NCI-H526 treated with DMSO at 0.1 percent for 48 hours (cell line): Measurements from ENCODE around the gene LCP1.

Experiments used
- DNase-seq: peaks from one replicate; lab custom pipeline; 2025; lab: John Stamatoyannopoulos, UW

The LCP1 gene

DNA sequence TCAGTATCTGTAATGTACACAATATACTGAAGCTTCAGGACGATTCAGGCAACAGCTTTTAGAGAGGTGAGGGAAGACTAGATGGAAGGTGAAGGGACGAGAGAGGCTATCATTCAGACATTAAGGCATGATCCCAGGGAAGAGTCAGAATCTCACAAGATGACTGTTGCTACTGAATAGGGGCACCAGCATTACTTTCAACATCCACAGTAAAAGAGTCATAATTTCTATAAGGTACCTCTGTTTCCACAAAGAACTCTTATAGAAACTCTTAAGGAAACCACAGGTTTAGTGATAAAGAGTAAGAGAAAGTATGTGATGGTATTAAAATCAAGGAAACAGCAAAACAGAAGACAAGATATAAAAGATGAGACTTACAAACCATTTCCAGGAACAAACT is 23.0 kb downstream of the LCP1 start:
- no peak for DNase-seq

DNA sequence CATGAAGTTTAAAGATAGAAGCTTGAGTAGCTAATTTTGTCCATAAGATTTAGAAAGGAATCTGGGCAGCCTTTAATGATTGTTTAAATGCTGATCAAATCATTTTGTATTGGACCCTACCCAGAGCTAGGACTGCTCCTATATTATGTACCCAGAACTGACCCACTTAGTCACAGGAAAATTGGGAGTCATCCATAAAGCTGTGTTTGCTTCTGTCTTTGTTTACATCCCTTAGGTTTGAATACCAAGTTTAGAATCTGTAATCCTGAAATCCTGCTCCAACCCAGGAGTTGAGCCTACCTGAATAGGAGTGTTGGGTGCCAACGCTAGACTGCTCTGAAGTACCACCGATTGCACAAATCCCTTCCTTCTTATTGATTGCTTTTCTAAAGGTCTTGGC is 23.8 kb downstream of the LCP1 start:
- DNase-seq = no peak

DNA sequence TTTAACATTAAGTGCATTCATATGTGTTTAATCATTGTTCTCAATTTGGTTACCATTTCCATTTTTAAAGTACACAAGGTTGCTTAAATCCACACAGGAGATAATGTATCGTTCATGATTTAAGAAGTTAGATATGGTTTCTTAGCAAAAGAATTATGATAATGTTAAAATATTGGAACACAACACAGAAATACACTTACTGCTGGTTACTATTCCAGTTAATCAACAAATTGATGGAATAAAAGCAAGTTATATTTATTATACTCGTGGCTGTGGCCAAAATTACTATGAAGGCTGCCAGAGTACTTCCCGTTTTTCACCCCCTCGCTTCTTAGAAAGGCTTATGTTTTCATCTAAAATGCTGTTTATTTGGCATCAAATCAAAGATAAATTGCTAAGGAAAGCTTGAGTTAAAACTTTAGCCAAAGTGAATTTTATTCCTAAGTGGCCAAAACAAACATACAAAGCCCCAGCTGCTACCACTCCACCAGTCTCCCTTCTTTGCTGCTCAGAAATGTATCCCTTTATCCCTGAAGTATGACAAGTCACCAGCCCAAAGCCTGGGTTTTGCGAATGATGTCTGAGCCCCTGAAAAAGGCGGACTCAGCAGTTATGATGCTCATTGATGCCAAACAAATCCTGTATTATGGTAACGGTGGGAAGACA is 27.7 kb downstream of the LCP1 start:
- DNase-seq = no peak

DNA sequence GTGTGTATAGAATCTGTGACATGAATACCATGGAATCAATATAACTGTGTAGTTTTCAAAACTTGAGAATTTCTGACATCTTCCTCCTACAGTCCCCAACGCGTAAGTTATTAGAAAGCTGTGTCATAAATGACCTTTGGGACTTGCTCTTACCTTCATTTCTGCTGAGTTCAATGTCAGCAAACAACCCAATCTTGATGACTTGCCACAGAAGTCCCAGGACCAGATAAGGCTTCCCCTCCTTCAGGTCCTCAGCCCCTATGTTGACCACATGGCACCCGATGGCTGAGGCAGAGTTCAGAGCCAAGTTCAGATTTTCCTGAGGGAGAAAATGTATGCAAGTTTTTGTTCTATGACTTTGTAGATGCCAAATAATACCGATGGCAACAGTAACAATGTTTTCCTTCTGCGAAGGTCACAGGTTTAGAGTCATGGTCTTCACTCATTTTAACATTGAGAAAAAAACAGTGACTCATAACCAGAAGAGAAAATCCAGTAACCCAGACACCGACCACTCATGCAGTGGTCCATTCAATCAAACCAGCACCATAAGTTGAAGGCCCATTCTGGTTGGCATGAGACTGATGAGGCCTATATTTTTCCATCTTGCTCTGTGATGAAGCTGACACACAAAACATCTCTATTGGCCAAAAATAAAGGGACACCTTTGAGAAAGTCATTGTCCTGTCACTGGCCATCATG is 29.2 kb downstream of the LCP1 start:
- no peak for DNase-seq

DNA sequence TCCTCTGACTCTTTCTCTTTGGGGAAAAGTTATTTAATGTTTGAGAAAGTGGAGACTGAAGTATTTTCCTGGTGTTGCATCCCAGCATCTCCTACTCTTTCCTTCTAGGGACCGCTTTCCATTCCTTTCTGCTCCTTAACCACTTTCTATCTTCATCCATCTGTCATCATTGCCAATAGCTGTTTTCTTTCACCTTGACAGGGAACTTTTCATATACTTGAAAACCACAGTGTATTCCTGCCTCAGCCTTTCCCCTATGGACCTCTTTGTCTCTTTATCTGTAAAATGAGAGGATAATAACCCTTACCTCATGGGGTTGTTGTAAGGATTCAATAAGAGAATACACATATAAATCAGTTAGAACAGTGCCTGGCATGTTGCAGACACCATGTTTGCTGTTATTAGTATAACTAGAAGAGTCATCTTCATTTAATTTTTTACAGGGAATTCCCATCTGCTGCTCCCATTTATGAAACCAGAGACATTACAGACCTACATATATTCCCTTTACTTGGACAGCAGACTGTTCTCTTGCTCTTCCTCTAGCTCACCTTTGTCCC is 31.8 kb downstream of the LCP1 start:
- no peak for DNase-seq

DNA sequence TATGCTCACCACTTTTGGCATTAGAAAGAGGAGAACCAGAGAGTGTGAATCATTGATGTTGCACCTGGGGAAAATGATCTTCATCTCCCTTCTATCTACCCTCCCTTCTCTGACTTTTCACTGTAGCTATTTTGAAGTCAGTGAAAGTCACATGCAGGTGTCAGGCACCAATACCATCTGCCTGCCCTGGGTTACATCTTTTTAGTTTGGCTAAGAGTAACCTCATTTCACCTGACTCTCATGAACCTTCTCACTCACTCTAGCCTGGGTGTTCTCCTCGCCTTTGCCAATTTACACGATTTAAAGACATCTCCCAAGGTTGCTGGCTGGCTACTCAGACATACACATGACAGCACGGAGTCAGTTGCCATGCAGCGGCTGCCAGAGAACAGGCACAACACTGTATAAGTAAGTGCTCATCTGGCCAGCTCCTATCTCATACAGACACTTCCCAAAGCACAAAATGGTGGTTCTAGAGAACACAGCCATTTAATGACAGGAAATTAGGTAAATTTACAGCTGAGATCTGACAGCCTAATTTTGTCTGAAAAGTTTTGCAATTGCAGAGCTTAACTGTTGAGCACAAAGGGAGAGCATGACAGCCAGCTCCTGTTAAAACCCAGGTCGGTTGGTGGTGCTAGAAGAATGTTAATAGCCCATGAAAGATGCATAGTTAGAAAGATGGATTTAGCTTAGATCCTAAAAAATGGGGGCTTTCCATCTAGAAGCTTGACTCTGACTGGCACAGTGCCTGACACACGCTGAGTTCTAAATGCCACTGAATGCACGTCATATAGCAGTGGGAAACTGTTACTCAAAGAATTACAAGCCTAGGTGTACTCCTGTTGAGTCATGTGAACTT is 32.5 kb downstream of the LCP1 start:
- no peak for DNase-seq

DNA sequence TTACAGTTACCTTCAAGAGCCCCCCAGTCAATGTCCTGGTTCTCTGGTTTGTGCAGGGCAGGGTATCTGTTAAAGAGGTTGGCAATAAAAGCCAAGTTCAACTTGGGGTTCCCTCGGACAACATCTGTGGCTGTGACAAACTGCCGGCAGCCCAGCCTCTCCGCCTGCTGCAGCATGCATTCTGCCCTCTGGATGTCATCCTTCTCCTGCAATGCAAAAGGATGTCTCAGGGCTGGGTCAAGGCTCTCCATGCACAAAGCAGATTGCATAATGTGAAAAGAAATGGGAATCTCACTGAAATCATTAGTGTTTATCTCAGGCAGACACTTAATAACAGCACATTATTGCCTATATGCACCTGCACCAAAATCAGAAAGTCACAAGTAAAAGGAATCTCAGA is 35.1 kb downstream of the LCP1 start:
- DNase-seq = peak; percentile 51

DNA sequence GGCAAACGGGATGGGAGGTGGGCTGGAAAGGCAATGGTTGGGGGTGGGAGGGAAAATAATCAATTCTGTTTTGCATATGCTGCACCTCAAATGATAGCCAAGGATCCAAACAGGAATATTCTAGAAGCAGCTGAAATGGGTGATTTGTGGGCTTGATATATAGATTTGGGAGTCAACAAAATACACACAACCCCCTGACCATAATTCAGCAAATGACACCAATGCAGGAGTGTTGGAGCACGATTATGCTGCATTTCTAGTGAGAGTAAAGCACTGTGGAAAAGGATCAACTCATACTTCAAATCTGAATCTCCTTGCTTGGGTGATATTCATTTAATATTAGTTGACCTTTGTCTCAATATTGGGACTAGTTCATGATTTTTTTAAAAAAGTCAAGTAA is 36.0 kb downstream of the LCP1 start:
- DNase-seq = no peak

DNA sequence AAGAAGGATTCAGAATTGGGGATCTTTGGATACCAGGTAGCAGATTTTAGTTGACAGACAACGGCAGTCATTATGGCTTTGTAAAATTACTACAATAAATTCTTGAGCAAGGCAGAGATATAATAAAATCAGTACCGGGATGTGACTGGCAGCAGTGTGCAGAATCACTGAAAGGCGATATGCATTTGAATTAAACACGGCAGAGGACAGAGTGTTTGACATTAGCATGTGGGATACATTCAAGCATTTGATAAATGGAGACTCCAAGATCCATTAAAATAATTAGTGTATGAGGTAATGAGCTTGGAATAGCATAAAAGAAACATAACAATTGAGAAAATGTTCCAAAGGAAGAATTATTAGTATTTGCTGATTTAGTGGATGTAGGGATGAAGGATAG is 36.8 kb downstream of the LCP1 start:
- DNase-seq = no peak

DNA sequence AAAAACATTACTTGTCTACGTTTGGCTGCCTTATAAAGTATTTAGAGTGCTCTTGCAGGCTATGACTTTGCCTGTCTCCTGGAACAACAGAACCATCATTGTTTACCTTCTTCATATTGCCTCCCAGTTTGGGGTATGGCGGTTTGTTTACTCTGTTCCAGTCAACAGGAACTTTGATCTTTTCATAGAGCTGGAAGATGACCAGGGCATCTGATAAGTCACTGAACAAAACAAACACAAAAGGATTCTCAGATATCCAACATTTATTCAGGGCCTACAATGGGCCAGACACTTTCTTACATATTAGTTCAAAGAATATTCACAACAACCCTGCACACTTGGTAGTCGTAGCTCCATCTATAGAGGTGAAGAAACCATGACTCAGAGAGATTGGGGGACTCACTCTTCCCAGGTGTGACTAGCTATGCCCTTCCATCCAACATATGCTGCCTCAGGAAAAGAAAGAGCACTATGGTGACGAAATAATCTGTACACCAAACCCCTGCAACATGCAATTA is 38.7 kb downstream of the LCP1 start:
- DNase-seq = peak; percentile 63

DNA sequence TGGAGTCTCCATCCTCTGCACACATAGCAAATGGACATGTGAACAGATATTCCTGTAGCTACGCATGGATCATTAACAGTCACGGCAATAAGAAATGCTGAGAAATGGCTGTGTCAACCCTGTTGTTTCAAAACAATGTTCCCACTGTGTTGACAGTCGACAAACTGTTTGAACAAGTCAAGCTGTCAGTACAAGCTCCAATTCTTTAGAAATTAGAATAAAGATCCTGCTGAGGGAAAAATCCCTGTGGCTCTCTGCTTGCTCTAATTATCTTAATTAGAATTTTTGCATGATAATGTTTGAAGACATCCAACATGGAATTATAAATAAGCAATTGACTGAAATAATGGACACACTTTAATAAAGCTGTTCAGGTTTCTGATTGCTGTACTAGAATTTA is 39.2 kb downstream of the LCP1 start:
- DNase-seq = peak; percentile 44

DNA sequence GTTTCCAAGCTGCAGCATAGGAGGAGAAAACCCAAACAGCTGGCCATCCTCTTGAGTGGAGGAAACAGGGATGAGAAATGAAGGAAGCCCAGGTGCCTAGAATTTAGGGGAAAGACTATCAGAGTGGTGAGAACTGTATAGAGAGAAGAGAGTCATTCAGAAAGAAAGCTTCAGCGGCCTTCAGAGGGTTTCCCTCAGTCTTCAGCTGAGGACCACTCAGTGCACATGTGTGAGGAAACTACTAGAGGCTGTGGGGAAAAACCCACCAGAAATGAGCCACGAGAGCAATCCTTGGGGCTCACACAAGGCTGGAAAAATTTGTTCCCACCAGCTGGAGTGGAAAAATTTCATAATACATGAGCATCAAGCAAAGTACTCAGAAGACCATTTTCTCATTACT is 41.9 kb downstream of the LCP1 start:
- no peak for DNase-seq

DNA sequence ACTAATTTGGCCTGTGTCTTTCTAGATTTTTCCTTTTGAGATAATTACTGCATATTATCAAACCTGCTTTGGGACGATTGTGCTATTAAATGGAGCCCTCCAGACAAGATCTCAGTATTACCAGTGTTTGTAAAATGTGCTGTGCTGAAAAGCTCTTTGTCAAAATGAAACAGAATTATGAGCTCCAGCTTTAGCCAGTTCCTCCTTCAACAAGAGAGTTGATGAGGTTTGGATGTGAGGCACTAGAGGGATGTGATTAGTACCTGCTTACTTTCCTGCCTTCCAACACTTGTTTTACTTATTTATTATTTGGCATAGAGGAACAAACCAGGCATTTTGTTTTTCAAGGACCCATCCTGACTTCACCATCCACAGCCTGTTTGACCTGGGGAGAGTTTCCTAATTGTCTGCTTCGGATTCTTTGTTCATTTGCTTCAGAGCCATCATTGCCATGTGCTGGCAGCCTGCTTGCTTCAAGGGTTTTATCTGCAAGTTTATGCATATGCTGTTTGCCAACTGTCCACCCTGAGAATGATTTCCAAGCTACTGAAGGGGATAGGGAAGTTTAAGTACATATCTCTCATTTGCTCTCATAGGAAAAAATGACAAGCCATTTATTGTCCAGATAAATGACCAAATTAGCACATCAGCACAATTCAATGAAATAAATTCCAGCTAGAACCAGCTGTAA is 44.2 kb downstream of the LCP1 start:
- no peak for DNase-seq

DNA sequence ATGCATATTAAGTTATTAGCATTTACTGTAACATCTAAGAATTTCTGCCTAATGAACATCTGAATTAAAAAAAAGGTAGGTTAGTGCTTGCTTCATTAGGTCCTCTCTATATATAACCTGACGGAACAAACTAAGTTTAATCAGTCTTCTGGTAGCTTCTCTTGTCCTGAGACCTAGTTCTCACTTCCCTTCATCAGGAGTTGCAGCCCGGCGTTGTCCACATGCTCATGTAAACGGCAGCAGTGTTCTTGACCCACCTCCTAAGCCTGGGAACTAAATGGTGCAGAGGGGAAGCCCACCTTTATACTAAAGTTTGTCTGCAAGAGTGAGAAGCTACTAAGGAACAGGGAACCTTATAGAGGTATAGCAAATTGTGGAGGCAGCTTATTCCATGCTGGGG is 45.3 kb downstream of the LCP1 start:
- DNase-seq = no peak

DNA sequence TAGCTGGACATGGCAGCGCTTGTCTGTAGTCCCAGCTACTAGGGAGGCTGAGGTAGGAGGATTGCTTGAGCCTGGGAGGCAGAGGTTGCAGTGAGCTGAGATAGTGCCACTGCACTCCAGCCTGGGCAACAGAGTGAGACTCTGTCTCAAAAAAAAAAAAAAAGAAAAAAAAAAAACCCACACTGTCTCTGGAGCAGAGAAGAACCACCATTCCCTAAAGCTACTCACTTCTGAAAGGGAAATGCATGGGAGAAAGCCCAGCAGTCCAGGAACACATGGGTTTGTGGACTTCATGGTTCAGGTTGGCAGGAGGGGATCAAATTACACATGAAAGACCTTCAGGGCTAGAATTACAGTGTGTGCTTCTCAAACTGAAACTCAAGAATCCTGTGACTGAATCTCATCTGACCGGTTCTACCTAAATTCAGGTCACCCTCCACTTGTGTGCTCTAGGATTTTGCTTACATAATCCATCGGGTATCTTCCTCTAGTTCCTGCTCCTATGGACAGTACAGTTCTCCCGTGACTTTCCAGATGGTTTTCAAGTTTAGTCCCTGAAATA is 46.9 kb downstream of the LCP1 start:
- peak; percentile 98 for DNase-seq

DNA sequence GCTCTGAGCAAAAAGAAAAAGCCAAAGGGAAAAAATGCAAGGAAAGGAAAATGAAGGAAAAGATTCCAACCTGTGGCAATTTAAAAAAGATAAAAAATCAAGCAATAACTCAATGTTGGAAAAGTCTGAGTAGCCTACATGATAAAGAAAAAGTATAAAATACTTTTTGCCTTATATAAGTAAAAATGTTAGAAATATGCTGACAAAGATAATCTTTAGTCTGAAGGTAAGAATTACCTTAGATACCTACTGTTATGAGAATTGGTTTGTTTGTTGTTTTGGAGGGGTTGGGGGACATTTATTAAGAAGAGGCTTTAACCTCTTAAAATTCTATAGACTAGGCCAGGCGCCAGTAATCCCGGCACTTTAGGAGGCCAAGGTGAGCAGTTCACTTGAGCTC is 47.5 kb downstream of the LCP1 start:
- no peak for DNase-seq

DNA sequence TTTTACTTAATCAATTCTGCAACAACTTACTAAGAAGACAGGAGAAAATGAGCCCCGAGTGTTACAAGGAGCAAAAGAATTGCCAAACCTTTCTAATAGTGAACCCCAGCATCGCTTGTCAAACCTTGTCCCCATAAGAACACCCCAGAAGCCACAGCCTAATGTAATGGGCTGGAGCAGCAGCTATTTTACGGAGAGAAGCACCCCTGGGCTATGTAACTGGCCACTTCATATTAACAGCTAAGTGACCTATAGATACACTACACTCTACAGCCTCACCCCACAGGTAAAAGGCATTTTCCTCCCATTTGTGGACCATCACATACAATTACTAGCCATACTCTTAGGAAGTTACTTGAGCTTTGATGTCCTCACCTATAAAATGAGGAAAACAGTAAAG is 49.9 kb downstream of the LCP1 start:
- DNase-seq = no peak

DNA sequence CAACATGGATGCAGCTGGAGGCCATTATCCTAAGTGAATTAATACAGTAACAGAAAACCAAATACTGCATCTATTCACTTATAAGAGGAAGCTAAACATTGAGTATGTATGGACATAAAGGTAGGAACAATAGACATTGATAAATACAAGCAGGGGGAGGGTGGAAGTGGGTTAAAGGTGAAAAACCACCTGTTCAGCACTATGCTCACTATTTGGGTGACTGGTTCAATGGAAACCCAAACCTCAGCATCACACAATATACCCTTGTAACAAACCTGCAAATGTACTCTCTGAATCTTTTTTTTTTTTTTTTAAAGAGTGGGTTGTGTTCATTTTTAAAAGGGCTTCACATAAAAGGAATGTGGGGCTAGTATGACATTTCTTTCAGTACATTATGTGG is 50.3 kb downstream of the LCP1 start:
- DNase-seq = no peak

DNA sequence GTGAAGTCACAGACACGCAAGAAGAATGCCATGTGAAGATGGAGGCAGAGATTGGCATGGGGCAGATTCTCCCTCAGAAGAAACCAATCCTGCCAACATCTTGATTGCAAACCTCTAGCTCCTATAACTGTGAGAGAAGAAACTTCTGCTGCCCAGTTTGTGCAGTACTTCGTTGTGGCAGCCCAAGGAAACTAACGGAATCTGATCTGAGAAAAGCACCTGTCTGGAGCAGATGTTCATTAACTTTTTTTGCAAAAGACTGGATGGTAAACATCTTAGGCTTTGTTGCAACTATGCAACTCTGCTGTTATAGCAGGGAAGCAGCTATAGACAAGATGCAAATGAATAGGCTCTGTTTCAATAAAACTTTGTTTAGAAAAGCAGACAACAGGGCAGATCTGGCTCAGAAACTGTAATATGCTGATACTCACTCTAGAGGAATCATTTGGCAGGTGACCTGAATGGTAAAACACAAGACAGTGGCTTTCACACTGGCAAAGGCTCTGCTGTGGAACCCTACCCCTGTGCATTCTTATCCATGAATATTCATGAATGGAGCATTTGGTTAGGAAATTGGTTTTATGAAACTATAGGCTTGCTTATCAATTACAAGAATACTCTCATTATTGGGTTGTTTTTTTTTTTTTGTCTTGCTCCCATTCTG is 51.9 kb downstream of the LCP1 start:
- peak; percentile 15 for DNase-seq

DNA sequence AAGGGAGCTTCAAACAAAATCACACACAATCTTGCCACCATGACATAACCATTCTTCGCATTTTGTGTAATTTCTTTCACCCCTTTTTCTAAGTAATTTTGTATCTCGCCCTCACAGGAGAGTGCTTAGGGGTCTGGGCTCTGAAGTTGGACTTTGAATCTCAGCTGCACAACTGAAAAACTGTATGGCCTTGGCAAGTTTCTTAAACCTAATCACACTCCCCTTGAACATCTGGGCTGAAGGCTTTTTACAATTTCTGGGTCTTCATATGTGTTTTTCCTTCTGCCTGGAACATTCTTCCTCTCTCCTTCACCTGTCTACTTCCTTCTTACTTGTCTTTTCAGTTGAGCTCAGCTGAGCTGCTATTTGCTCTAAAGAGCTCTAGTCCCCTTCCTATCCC is 52.9 kb downstream of the LCP1 start:
- no peak for DNase-seq
